ENCODE measurements around the gene SHANK1. TPM values are rescaled to one million over a fixed set of nuclear protein-coding genes. Genes with fewer than 3 reads are reported as not detected.
A peak's percentile ranks its signal among the peaks of the same experiment; 100 is the strongest.

Gene SHANK1
- total and polyA plus RNA-seq, 11 donors = 0.03 to 2.1 (median 0.44) TPM; not detected in 1

GRCh38 chr19:50712833-50713232 lies 6.8 kb downstream of the SHANK1 start:
- Histone ChIP-seq H3K27ac (no peak overlapping the region), H3K9me3 (no peaks in the 10 kb centered on the region), H3K4me1 (peaks cover 0 to under 1% (median 0%) of the 10 kb centered on the region in 12 donors), H3K36me3 (no peaks in the 10 kb centered on the region), H3K4me3 (no peak overlapping the region), H3K27me3 (peaks cover 0 to 62% (median 16%) of the 10 kb centered on the region in 9 donors)
- TF ChIP-seq CTCF (IDR thresholded peaks at IDR 0.05) (no peak), POLR2A (IDR thresholded peaks at IDR 0.05) (no peak)
- 65 to 87% (median 77%) methylated on average over 6 of the region's 6 CpGs for WGBS, 4 donors
- DNase-seq (peak in 1 of 5 donors; percentile 15), ATAC-seq (no peak)
- intact Hi-C loops (cut with DNase I) = no loop called here

- Histone ChIP-seq H3K4me3 (no peak overlapping the region), H3K9me3 (no peaks in the 10 kb centered on the region), H3K27ac (no peak overlapping the region), H3K36me3 (no peaks in the 10 kb centered on the region), H3K27me3 (peaks cover 0 to 52% (median 7%) of the 10 kb centered on the region in 9 donors), H3K4me1 (no peaks in the 10 kb centered on the region)
- ATAC-seq (no peak), DNase-seq (peak in 1 of 5 donors; percentile 8)
- TF ChIP-seq POLR2A (IDR thresholded peaks at IDR 0.05) (no peak), CTCF (IDR thresholded peaks at IDR 0.05) (no peak)
- intact Hi-C loops (cut with DNase I) = no loop called here
- WGBS, 4 donors = 80 to 92% (median 83%) methylated on average over 9 of the region's 9 CpGs
Measured at GRCh38 chr19:50711805-50712204, 7.8 kb downstream of the SHANK1 start.

- intact Hi-C loops (cut with DNase I) = no loop called here
- TF ChIP-seq CTCF (IDR thresholded peaks at IDR 0.05) (no peak), POLR2A (IDR thresholded peaks at IDR 0.05) (no peak)
- no peaks in the 10 kb centered on the region for H3K36me3 ChIP-seq
- no peaks in the 10 kb centered on the region for H3K9me3 ChIP-seq
- no peak overlapping the region for H3K4me3 ChIP-seq
- WGBS, 4 donors = 81 to 87% (median 82%) methylated on average over 11 of the region's 11 CpGs
- no peaks in the 10 kb centered on the region for H3K4me1 ChIP-seq
- ATAC-seq (no peak), DNase-seq (peak in 1 of 5 donors; percentile 1)
- H3K27ac ChIP-seq = no peak overlapping the region
- H3K27me3 ChIP-seq = peaks cover 0 to 46% (median 3%) of the 10 kb centered on the region in 9 donors
Measured at GRCh38 chr19:50711196-50711595, 8.4 kb downstream of the SHANK1 start.

- DNase-seq (no peak), ATAC-seq (no peak)
- TF ChIP-seq CTCF (IDR thresholded peaks at IDR 0.05) = no peak
- TF ChIP-seq POLR2A (IDR thresholded peaks at IDR 0.05) = no peak
- Histone ChIP-seq H3K27me3 (peaks cover 0 to 40% (median 0%) of the 10 kb centered on the region in 9 donors), H3K4me1 (no peaks in the 10 kb centered on the region), H3K27ac (no peak overlapping the region), H3K36me3 (no peaks in the 10 kb centered on the region), H3K9me3 (no peaks in the 10 kb centered on the region), H3K4me3 (no peak overlapping the region)
- intact Hi-C loops (cut with DNase I) = no loop called here
- WGBS, 4 donors = 84 to 88% (median 87%) methylated on average over 5 of the region's 5 CpGs
Measured at GRCh38 chr19:50710612-50711011, 9.0 kb downstream of the SHANK1 start.

Data from heart left ventricle (tissue), 16 donors.